ENCODE data around the gene CCDC78. TPM values are rescaled to one million over a fixed set of nuclear protein-coding genes. Genes with fewer than 3 reads are reported as not detected.

Gene CCDC78
- total RNA-seq, 2 experiments from 2014 or later, result 4.6 to 5.7 TPM

GRCh38 chr16:684071-684794, 42.0 kb downstream of the CCDC78 start, which contains the start of gene JMJD8:
Gene JMJD8 (minus strand): TSS chr16:684334. CDS start chr16:684319, 15 bp downstream.
- DNase-seq (peak; percentile 98), ATAC-seq (peak; percentile 73)
- H3K27ac Mint-ChIP-seq, result peak within 1 kb of the TSS; percentile 68
- POLR2A ChIA-PET, result interaction anchor here (0.6 to 1.7 kb wide), 10 partner anchors 9 to 158 kb away, joined by 3 to 8 read pairs (median 3); partner anchors contain the start of genes METTL26, RHBDL1 and WDR90
- CTCF ChIA-PET, result interaction anchor here (1.0 kb wide), 1 partner anchor 32 kb away, joined by 3 read pairs; no protein-coding TSS in a partner anchor
- TF ChIP-seq, protein P1, sequence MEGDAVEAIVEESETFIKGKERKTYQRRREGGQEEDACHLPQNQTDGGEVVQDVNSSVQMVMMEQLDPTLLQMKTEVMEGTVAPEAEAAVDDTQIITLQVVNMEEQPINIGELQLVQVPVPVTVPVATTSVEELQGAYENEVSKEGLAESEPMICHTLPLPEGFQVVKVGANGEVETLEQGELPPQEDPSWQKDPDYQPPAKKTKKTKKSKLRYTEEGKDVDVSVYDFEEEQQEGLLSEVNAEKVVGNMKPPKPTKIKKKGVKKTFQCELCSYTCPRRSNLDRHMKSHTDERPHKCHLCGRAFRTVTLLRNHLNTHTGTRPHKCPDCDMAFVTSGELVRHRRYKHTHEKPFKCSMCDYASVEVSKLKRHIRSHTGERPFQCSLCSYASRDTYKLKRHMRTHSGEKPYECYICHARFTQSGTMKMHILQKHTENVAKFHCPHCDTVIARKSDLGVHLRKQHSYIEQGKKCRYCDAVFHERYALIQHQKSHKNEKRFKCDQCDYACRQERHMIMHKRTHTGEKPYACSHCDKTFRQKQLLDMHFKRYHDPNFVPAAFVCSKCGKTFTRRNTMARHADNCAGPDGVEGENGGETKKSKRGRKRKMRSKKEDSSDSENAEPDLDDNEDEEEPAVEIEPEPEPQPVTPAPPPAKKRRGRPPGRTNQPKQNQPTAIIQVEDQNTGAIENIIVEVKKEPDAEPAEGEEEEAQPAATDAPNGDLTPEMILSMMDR (IDR thresholded peaks at IDR 0.05), result no peak
- peaks cover 52% of the 10 kb centered on the region for H3K4me1 Mint-ChIP-seq (ENCODE audit: low read depth)
- no peaks in the 10 kb centered on the region for H3K9me3 Mint-ChIP-seq
- peak within 1 kb of the TSS; percentile 83 for H3K4me3 Mint-ChIP-seq
- intact Hi-C loops (cut with micrococcal nuclease), result no loop called here
- peaks cover 26% of the 10 kb centered on the region for H3K36me3 Mint-ChIP-seq (ENCODE audit: low read depth)
- H3K27me3 Mint-ChIP-seq, result no peaks in the 10 kb centered on the region

DNA sequence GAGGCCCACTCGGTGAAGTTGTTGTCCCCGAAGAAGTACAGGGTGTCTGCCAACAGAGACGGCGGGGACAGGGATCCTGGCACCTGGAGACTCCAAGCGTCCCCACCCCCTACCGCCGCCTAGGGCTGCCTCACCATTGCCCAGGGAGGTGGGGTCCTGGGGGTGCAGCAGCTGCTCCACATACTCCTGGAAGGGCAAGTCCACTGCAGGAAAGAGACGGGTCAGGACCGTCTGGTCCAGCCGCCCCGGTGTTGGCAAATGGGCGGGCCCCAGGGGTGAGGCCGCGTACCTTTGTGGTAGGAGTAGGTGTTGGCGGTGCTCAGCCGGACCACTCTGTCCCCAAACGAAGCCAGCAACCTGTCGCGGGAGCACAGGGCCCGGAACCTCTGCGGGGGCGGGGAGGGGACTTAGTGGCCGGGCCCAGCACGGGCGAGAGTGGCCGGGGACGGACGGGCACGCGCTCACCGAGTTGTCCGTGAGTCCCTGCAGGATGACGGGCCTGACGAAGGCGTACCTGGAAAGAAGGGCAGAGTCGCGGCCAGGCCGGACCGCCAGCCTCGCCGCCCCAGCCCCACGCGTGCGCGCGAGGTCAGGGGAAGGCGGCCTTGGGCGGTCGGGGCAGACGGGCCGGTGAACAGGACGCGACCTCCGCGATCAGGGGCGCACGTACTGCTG, 42.7 kb downstream of the CCDC78 start:
- Mint-ChIP-seq H3K4me1 (ENCODE audit: low read depth) (peaks cover 48% of the 10 kb centered on the region), H3K36me3 (ENCODE audit: low read depth) (peaks cover 26% of the 10 kb centered on the region), H3K4me3 (peak overlapping the region; percentile 83), H3K27me3 (no peaks in the 10 kb centered on the region), H3K27ac (peak overlapping the region; percentile 68), H3K9me3 (no peaks in the 10 kb centered on the region)
- TF ChIP-seq, protein P1 (IDR thresholded peaks at IDR 0.05), result no peak
- intact Hi-C loops (cut with micrococcal nuclease), result no loop called here
- DNase-seq, result no peak
- ChIA-PET POLR2A (interaction anchor here (0.6 to 1.7 kb wide), 7 partner anchors 9 to 158 kb away, joined by 3 to 8 read pairs (median 3); partner anchors contain the start of genes METTL26 and WDR90), CTCF (interaction anchor here (1.0 kb wide), 1 partner anchor 32 kb away, joined by 3 read pairs; no protein-coding TSS in a partner anchor)
- no peak for ATAC-seq

DNA sequence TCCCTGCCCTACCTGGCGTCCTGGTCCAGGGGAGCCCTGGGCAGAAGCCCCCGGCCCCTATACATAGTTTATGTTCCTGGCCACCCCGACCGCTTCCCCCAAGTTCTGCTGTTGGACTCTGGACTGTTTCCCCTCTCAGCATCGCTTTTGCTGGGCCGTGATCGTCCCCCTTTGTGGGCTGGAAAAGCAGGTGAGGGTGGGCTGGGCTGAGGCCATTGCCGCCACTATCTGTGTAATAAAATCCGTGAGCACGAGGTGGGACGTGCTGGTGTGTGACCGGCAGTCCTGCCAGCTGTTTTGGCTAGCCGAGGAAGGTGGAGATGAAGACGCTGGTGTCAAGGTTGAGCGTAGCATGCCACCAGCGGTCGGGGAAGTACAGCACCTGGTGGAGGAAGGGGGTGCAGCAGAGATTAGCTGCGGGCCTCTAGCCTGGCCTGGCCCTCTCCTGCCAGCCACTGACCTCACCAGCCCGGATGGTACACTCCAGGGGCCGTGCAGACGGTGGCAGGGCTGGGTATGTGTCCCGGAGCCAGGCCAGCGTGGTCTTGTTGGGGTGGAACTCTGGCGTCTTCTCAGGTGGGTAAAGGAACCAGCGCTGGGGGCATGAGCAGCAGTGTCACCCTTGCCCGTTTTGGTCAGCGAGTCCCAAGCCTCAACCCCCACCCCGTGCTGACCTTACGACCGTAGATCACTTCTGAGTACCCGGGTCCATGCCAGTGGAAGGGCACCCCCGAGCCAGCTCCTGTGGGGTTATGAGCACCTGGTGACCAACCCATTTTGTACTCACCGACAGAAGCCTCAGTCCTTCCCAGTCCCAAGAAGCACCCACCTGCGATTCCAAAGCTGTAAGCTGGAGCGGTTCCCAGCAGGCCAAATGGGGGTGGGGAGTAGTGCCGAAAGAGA, 43.5 kb downstream of the CCDC78 start:
- intact Hi-C loops (cut with micrococcal nuclease), result no loop called here
- H3K4me1 Mint-ChIP-seq (ENCODE audit: low read depth), result peaks cover 47% of the 10 kb centered on the region
- peak overlapping the region; percentile 83 for H3K4me3 Mint-ChIP-seq

GRCh38 chr16:681746-682427, 44.4 kb downstream of the CCDC78 start:
- intact Hi-C loops (cut with micrococcal nuclease), result no loop called here

More for the DNA sequence above, 43.5 kb downstream of the CCDC78 start:
- TF ChIP-seq, protein P1 (IDR thresholded peaks at IDR 0.05), result no peak
- no peak for DNase-seq
- ChIA-PET POLR2A (interaction anchor here (0.6 to 1.7 kb wide), 5 partner anchors 13 to 45 kb away, joined by 4 to 8 read pairs (median 4); partner anchors contain the start of gene RHOT2), CTCF (interaction anchor here (1.5 to 1.7 kb wide), 2 partner anchors 29 to 35 kb away, joined by 6 to 7 read pairs; no protein-coding TSS in a partner anchor)
- no peaks in the 10 kb centered on the region for H3K27me3 Mint-ChIP-seq
- peak overlapping the region; percentile 68 for H3K27ac Mint-ChIP-seq
- no peaks in the 10 kb centered on the region for H3K9me3 Mint-ChIP-seq
- peaks cover 26% of the 10 kb centered on the region for H3K36me3 Mint-ChIP-seq (ENCODE audit: low read depth)
- ATAC-seq, result no peak

More at GRCh38 chr16:681746-682427, 44.4 kb downstream of the CCDC78 start:
- ATAC-seq (no peak), DNase-seq (no peak)
- POLR2A ChIA-PET, result interaction anchor here (0.6 to 2.7 kb wide), 9 partner anchors 8 to 46 kb away, joined by 3 to 11 read pairs (median 4); partner anchors contain the start of genes METTL26, RHOT2 and WDR90
- H3K4me3 Mint-ChIP-seq, result peak overlapping the region; percentile 83
- H3K4me1 Mint-ChIP-seq (ENCODE audit: low read depth), result peaks cover 47% of the 10 kb centered on the region
- no peaks in the 10 kb centered on the region for H3K27me3 Mint-ChIP-seq
- peak overlapping the region; percentile 38 for H3K27ac Mint-ChIP-seq
- TF ChIP-seq, protein P1 (IDR thresholded peaks at IDR 0.05), result no peak
- H3K9me3 Mint-ChIP-seq, result no peaks in the 10 kb centered on the region
- H3K36me3 Mint-ChIP-seq (ENCODE audit: low read depth), result peaks cover 26% of the 10 kb centered on the region
- CTCF ChIA-PET, result interaction anchor here (1.0 to 1.7 kb wide), 4 partner anchors 14 to 104 kb away, joined by 3 to 7 read pairs (median 6); partner anchors contain the start of gene RHOT2

Measured in activated CD8-positive, alpha-beta T cell treated with anti-CD3 and anti-CD28 coated beads for 36 hours (primary cell).